Tibial artery (tissue), 4 donors: ENCODE data around the gene FARS2.

Experiments used
- DNase-seq, 2 donors: peaks; one replicate each; pipeline ENCODE4 v3.0.0-alpha.2; 2019
- H3K27ac ChIP-seq, 2 donors: fragments of 200-600 bp; sonication (generic) in 1 of 2; 1 replicate in 1 of 2; 2 replicates in 1 of 2; pipeline ENCODE4 v1.5.1; 2018 to 2019; ENCODE audit warnings: mild to moderate bottlenecking in 1 of 2
- H3K27me3 ChIP-seq, 2 donors: fragments of 200-600 bp; sonication (generic) in 1 of 2; one replicate each; pipeline versions ENCODE4 v1.5.1 to v1.6.0; 2016 to 2019
- H3K36me3 ChIP-seq, 3 donors: fragments of 200-600 bp; sonication (generic) in 2 of 3; one replicate each; pipeline ENCODE4 v1.5.1; 2016 to 2019; ENCODE audit warnings: mild to moderate bottlenecking in 2 of 3
- H3K4me1 ChIP-seq, 4 donors: fragments of 200-600 bp; sonication (generic) in 2 of 4; 1 replicate in 3 of 4; 2 replicates in 1 of 4; pipeline ENCODE4 v1.5.1; 2016 to 2019
- H3K4me3 ChIP-seq, 2 donors: fragments of 200-600 bp; sonication (generic) in 1 of 2; 1 replicate in 1 of 2; 2 replicates in 1 of 2; pipeline ENCODE4 v1.5.1; 2018 to 2019; ENCODE audit warnings: mild to moderate bottlenecking in 2 of 2
- H3K9me3 ChIP-seq, 3 donors: fragments of 200-600 bp; sonication (generic) in 1 of 3; one replicate each; pipeline ENCODE4 v1.5.1; 2016 to 2019
- intact Hi-C: fragments of 100-400 bp; cut with DNase I; formaldehyde crosslinking; loops from one replicate; pipeline ENCODE4 v1.15.0; 2023; ENCODE audit warnings: low total_unique reads
- TF ChIP-seq, protein P1 (sequence below), 2 experiments: fragments of 200-600 bp in 1 of 2; fragments of 450-650 bp in 1 of 2; IDR thresholded peaks; one replicate each; pipeline ENCODE4 v1.5.1; 2017 to 2019; ENCODE audit warnings: antibody characterized with exemption in 2 of 2, mild to moderate bottlenecking in 1 of 2, moderate library complexity in 1 of 2

The FARS2 gene

DNA sequence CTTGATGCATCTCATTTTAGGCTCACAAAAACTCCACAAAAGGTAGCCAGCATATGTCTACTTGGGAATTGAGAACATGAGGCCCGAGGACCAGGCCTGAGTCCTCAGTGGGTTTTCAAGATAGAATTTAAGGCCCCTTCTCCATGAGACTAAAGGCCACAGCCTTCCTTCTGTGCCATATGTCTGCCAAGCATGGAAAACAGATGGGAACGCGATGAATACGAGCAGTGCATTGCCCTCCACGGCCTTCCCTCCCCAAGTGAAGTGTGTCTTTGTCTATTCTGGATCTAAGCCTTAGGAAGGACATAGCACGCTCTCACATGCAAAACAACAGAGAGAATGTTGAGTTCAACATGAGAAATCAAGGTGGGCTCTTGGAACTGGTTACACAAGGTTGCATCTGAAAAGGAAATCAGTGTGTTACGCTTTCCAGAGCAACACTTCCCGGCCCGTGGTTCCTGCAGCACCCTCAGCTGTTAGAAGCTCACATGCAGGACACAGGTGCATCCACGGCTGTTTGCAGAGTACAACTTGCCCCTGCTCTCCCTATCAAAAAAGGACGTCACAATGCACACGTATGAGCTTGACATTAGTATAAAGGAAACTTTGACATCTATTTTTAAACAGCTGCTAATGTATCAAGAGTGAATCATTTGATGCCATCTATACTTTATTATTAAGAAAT lies 515.5 kb downstream of the FARS2 start:
- H3K27me3 ChIP-seq = no peaks in the 10 kb centered on the region
- no peaks in the 10 kb centered on the region for H3K9me3 ChIP-seq
- H3K27ac ChIP-seq = no peak overlapping the region
- TF ChIP-seq, protein P1, sequence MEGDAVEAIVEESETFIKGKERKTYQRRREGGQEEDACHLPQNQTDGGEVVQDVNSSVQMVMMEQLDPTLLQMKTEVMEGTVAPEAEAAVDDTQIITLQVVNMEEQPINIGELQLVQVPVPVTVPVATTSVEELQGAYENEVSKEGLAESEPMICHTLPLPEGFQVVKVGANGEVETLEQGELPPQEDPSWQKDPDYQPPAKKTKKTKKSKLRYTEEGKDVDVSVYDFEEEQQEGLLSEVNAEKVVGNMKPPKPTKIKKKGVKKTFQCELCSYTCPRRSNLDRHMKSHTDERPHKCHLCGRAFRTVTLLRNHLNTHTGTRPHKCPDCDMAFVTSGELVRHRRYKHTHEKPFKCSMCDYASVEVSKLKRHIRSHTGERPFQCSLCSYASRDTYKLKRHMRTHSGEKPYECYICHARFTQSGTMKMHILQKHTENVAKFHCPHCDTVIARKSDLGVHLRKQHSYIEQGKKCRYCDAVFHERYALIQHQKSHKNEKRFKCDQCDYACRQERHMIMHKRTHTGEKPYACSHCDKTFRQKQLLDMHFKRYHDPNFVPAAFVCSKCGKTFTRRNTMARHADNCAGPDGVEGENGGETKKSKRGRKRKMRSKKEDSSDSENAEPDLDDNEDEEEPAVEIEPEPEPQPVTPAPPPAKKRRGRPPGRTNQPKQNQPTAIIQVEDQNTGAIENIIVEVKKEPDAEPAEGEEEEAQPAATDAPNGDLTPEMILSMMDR (IDR thresholded peaks at IDR 0.05) = no peak
- peaks cover 0 to 10% (median 3%) of the 10 kb centered on the region in 3 donors for H3K36me3 ChIP-seq
- no peak overlapping the region for H3K4me3 ChIP-seq
- intact Hi-C loops = no loop called here
- DNase-seq = no peak
- no peaks in the 10 kb centered on the region for H3K4me1 ChIP-seq

DNA sequence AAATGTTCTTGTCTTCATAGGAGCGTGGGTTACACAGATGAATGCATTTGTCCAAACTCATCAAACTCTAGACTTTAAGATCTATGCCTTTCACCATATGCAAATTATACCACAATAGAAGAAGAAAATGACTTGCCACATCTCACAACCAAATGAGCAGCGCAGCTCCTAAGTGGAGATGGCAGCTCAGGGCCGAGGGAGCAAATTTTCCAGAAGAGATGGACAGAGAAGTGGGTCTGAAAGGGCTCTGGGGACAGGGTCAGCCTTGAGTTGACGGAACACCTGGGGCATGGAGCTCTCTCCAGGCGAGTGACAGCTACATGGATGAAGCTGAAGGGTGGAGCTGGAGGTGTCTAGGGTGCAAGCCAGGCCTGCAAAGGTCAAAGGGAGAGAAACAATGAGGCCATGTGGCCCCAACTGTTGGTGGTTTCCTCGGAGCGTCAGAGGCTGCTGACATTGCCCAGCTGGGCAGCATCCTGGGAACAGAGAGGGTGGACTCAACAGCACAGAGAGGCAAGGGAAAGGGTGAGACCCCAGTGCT lies 517.1 kb downstream of the FARS2 start:
- H3K27ac ChIP-seq = no peak overlapping the region
- no peak overlapping the region for H3K4me3 ChIP-seq
- H3K27me3 ChIP-seq = no peaks in the 10 kb centered on the region
- TF ChIP-seq, protein P1 (IDR thresholded peaks at IDR 0.05) = no peak
- intact Hi-C loops = no loop called here
- peaks cover 0 to 10% (median 3%) of the 10 kb centered on the region in 4 donors for H3K4me1 ChIP-seq
- no peak for DNase-seq
- peaks cover 0 to 3% (median under 1%) of the 10 kb centered on the region in 3 donors for H3K36me3 ChIP-seq
- H3K9me3 ChIP-seq = no peaks in the 10 kb centered on the region

DNA sequence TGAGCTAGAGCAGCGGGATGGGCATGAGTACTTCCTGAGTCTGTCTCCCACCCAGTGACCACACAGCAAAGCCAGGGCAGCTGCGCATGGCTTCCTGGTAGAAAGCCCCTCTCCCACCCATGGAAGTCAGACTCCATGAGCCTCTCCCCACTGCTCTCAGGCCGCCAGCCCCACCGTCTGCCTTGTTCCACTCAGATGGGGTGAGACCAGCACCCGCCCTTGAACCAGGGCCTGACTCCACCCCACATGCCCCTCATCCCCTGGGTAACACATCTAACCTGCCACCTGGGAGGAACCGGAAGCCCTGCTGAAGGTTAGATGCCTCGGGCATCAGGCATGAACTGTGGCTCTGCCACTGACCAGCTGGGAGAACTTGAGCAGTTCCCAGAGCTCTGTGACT lies 517.6 kb downstream of the FARS2 start:
- H3K4me3 ChIP-seq = no peak overlapping the region
- TF ChIP-seq, protein P1 (IDR thresholded peaks at IDR 0.05) = no peak
- H3K36me3 ChIP-seq = peaks cover 0 to 3% (median 0%) of the 10 kb centered on the region in 3 donors
- no peaks in the 10 kb centered on the region for H3K9me3 ChIP-seq
- intact Hi-C loops = no loop called here
- no peak for DNase-seq
- H3K4me1 ChIP-seq = peaks cover 0 to 10% (median 3%) of the 10 kb centered on the region in 4 donors
- no peak overlapping the region for H3K27ac ChIP-seq
- H3K27me3 ChIP-seq = no peaks in the 10 kb centered on the region

DNA sequence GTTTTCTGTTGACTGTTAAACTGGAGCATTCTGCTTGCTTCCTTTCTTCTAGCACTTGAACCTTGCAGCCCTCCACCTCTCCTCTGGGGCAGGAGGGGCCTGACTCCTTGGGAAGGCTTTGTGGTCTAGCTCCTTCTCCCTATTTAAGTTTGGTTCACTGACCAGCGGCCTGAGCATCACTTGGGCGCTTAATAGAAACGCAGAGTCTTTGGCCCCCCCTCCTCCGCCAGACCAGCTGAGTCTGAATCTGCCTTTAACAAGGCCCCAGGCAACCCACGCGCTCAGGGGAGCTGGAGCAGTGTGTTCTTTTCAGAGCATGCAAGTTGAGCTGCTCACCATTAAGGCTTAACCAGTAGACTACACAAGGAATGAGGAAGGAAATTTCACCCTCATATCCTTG lies 519.7 kb downstream of the FARS2 start:
- no peaks in the 10 kb centered on the region for H3K27me3 ChIP-seq
- intact Hi-C loops = no loop called here
- H3K4me3 ChIP-seq = no peak overlapping the region
- H3K4me1 ChIP-seq = peaks cover 0 to 10% (median 3%) of the 10 kb centered on the region in 4 donors
- H3K36me3 ChIP-seq = no peaks in the 10 kb centered on the region
- DNase-seq = no peak
- no peaks in the 10 kb centered on the region for H3K9me3 ChIP-seq
- no peak overlapping the region for H3K27ac ChIP-seq
- TF ChIP-seq, protein P1 (IDR thresholded peaks at IDR 0.05) = no peak

DNA sequence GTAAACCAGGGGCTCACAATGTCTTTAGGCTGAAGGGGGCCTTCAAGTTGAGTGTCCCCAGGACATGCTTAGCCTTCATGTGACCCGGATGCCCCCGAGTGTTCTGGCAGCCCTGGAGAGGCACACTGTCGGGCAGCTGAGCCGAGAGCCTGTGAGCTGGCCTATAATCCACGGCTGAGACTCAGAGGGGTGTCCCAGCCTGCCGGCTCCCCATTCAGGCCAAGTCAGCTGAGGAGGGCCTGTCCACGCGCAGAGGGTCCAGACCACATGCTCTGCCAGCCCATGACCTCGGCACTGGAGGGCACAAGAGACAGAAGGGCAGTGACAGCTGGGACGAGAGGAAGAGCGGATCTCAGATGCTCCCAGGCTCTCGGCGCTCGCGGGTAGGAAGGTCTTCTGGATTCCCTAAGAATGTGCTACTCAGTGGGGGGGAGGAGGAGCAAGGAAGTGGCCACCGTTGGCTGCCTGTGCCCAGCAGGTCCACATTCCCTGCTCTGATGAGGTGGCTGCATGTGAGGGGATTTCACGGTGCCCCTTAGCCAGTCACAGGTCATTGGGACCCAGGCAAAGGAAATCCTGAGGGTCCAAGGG lies 520.7 kb downstream of the FARS2 start:
- Histone ChIP-seq H3K27me3 (no peaks in the 10 kb centered on the region), H3K36me3 (no peaks in the 10 kb centered on the region), H3K9me3 (no peaks in the 10 kb centered on the region), H3K4me1 (peaks cover 0 to 10% (median 3%) of the 10 kb centered on the region in 4 donors), H3K27ac (no peak overlapping the region), H3K4me3 (no peak overlapping the region)
- no peak for DNase-seq
- intact Hi-C loops = no loop called here
- TF ChIP-seq, protein P1 (IDR thresholded peaks at IDR 0.05) = no peak
